Heart right ventricle (tissue), 16 donors: ENCODE results near the gene NHSL2. TPM values are rescaled to one million over a fixed set of nuclear protein-coding genes. Genes with fewer than 3 reads are reported as not detected.

Experiments
- ATAC-seq, 8 donors: fragments of 200-7000 bp; cut with Tn5 transposase; one replicate each; pipeline ENCODE4 v1.9.1; 2020; ENCODE audit warnings: mild to moderate bottlenecking in 8 of 8, moderate library complexity in 8 of 8, moderate number of reproducible peaks in 1 of 8
- DNase-seq, 2 donors: peaks; one replicate each; pipeline ENCODE4 v3.0.0-alpha.2; 2020
- H3K27ac ChIP-seq, 10 donors: fragments of 200-600 bp; sonication (generic) in 2 of 10; one replicate each; pipeline versions ENCODE4 v1.5.0 to v1.8.0; 2020 to 2022; ENCODE audit warnings: mild to moderate bottlenecking in 3 of 10
- H3K27me3 ChIP-seq, 7 donors: fragments of 200-600 bp; one replicate each; pipeline ENCODE4 v1.8.0; 2021 to 2022; ENCODE audit warnings: mild to moderate bottlenecking in 2 of 7
- H3K36me3 ChIP-seq, 9 donors: fragments of 200-600 bp; sonication (generic) in 1 of 9; one replicate each; pipeline versions ENCODE4 v1.5.0 to v1.8.0; 2020 to 2022; ENCODE audit warnings: mild to moderate bottlenecking in 2 of 9
- H3K4me1 ChIP-seq, 9 donors: fragments of 200-600 bp; sonication (generic) in 1 of 9; one replicate each; pipeline versions ENCODE4 v1.5.0 to v1.8.0; 2020 to 2022; ENCODE audit warnings: mild to moderate bottlenecking in 4 of 9
- H3K4me3 ChIP-seq, 10 donors: fragments of 200-600 bp; sonication (generic) in 2 of 10; one replicate each; pipeline versions ENCODE4 v1.5.0 to v1.8.0; 2020 to 2022; ENCODE audit warnings: mild to moderate bottlenecking in 7 of 10, moderate library complexity in 2 of 10
- H3K9me3 ChIP-seq, 11 donors: fragments of 200-600 bp in 10 of 11; sonication (generic) in 2 of 11; one replicate each; pipeline versions ENCODE4 v1.5.0 to v1.8.0; 2013 to 2022; ENCODE audit warnings: mild to moderate bottlenecking in 2 of 11, control low read depth in 1 of 11, moderate library complexity in 1 of 11
- CTCF ChIP-seq, 9 donors: fragments of 200-600 bp; sonication (generic) in 2 of 9; IDR thresholded peaks; one replicate each; pipeline versions ENCODE4 v1.5.0 to v1.8.0; 2021 to 2022; ENCODE audit warnings: antibody characterized with exemption in 9 of 9, mild to moderate bottlenecking in 5 of 9, moderate library complexity in 1 of 9
- WGBS, 2 donors: extraction: QIAGEN DNeasy Blood & Tissue Kit; methylation state at CpG; one replicate each; pipeline ENCODE4 v1.1.7; 2013; ENCODE audit warnings: inconsistent platforms in 1 of 2; 5-methylcytosine and 5-hydroxymethylcytosine counted together
- intact Hi-C, 10 donors: fragments of 100-400 bp; cut with DNase I; formaldehyde crosslinking; loops; one replicate each; pipeline versions ENCODE4 v1.11.1 to v1.14.2; 2022
- polyA plus RNA-seq, 2 donors: library from polyadenylated mRNA; stranded (reverse); fragments of 200-250 nt; gene quantifications; one replicate each; pipeline ENCODE4 v1.2.3, GENCODE V29; 2013
- total RNA-seq, 10 donors: library from RNA; stranded (reverse); fragmentation: NEBNext Ultra II Directional in 3 of 10; extraction: Animal tissue kit (Norgen Biotek cat#: 25700) in 3 of 10; gene quantifications; one replicate each; pipeline versions ENCODE4 v1.2.1 to v1.2.4, GENCODE V29; 2021 to 2023
- donor health status: Arrhythmogenic right ventricular cardiomyopathy.
- donor health status: ischemic (EF 13 %, LVEDD 7.1; RV severe dilation, severe dysfunction).
- donor health status: healthy with polysubstance abuse.
- donor health status: DM: no; HTN: yes; CAD: no.
- donor health status: DM: no; HTN: no; CAD: no.
- donor health status: ischemic (EF 25% LVEDD 6.9; RV normal size, moderate dysfunction).
- donor health status: ischemic (EF 25% LVEDD 5.7; RV mildly dilated, moderate dysfunction).
- donor health status: healthy.
- donor health status: DM: yes; HTN: yes; CAD: no.
- donor health status: Ischemic cardiomyopathy.
- donor health status: ischemic (EF 35%, LVEDD 5.7; RV mildly dilated, moderate dysfunction).
- donor health status: nonischemic (EF 11% LVEDD 7.7; RV severe dilation, severe dysfunction).
- donor health status: DM: yes; HTN: yes; CAD: no.
- donor health status: PGD.
- donor health status: ischemic (EF 29% LVEDD 5.4; RV normal size, mild dysfunction).
- donor health status: nonischemic (EF 23%, LVEDD 6.1; RV moderate dilation, normal function).

Gene NHSL2
- total and polyA plus RNA-seq, 12 donors = 0.86 to 8.4 (median 6.2) TPM

GRCh38 chrX:72181178-72182125 lies 270.8 kb downstream of the NHSL2 start, which contains the start of gene PIN4:
Gene PIN4 (plus strand): TSS chrX:72181757. CDS start chrX:72181786, 29 bp downstream.
- Histone ChIP-seq H3K27me3 (no peaks in the 10 kb centered on the region), H3K27ac (peak within 1 kb of the TSS; percentile 69 to 87 (median 84)), H3K4me1 (peaks cover 0 to 17% (median 11%) of the 10 kb centered on the region in 9 donors), H3K36me3 (peaks cover 0 to 3% (median 0%) of the 10 kb centered on the region in 9 donors), H3K9me3 (no peaks in the 10 kb centered on the region), H3K4me3 (peak within 1 kb of the TSS; percentile 52 to 84 (median 72))
- no peak for TF ChIP-seq CTCF (IDR thresholded peaks at IDR 0.05)
- 1% methylated on average over 39 to 46 of the region's 46 CpGs for WGBS, 2 donors
- DNase-seq (peak; percentile 83 to 94), ATAC-seq (peak; percentile 97 to 99 (median 98))
- intact Hi-C loops = loop anchor here in 2 of 10 donors (5.0 kb wide), 2 partner anchors 49 to 179 kb away; partner anchors contain the start of gene RTL5 (in 1 of the 2)

- 86 to 100% methylated on average over 2 of the region's 2 CpGs for WGBS, 2 donors
- no peak for ATAC-seq
- Histone ChIP-seq H3K4me3 (peak overlapping the region in 4 of 10 donors; percentile 76 to 84 (median 78)), H3K27ac (no peak overlapping the region), H3K36me3 (peaks cover 0 to 17% (median 0%) of the 10 kb centered on the region in 9 donors), H3K27me3 (no peaks in the 10 kb centered on the region), H3K4me1 (peaks cover 0 to 17% (median 11%) of the 10 kb centered on the region in 9 donors), H3K9me3 (no peaks in the 10 kb centered on the region)
- DNase-seq = no peak
- no peak for TF ChIP-seq CTCF (IDR thresholded peaks at IDR 0.05)
- intact Hi-C loops = loop anchor here in 2 of 10 donors (5.0 kb wide), 2 partner anchors 51 to 181 kb away; partner anchors contain the start of gene RTL5 (in 1 of the 2)
Measured at GRCh38 chrX:72182924-72183323, 272.3 kb downstream of the NHSL2 start.

GRCh38 chrX:72201836-72202536 lies 291.3 kb downstream of the NHSL2 start:
- ATAC-seq (no peak), DNase-seq (no peak)
- TF ChIP-seq CTCF (IDR thresholded peaks at IDR 0.05) = no peak
- intact Hi-C loops = no loop called here
- no peak overlapping the region for H3K27ac ChIP-seq
- no peaks in the 10 kb centered on the region for H3K4me1 ChIP-seq
- H3K36me3 ChIP-seq = peaks cover 0 to 85% (median 3%) of the 10 kb centered on the region in 9 donors
- peaks cover 0 to 9% (median 0%) of the 10 kb centered on the region in 7 donors for H3K27me3 ChIP-seq
- WGBS, 2 donors = 71 to 74% methylated on average over 7 of the region's 7 CpGs
- H3K4me3 ChIP-seq = no peak overlapping the region
- no peaks in the 10 kb centered on the region for H3K9me3 ChIP-seq

Other genes with a start within 250 kb of the NHSL2 start
- not detected for gene CXorf49, start 192.6 kb upstream of the NHSL2 start, total RNA-seq
- not detected for gene CXorf49, start 192.6 kb upstream of the NHSL2 start, polyA plus RNA-seq
- not detected for gene CXorf49B, start 147.5 kb upstream of the NHSL2 start, total RNA-seq
- not detected for gene CXorf49B, start 147.5 kb upstream of the NHSL2 start, polyA plus RNA-seq
- gene RTL5, start 221.1 kb downstream of the NHSL2 start, total RNA-seq = 1 to 10 TPM; 1.6 to 5.4 (median 2.9) TPM
- gene RTL5, start 221.1 kb downstream of the NHSL2 start, polyA plus RNA-seq = 1 to 10 TPM; 1.1 to 1.8 TPM